Tibial nerve (tissue), 4 donors: ENCODE data around the gene ILRUN. TPM values are rescaled to one million over a fixed set of nuclear protein-coding genes. Genes with fewer than 3 reads are reported as not detected.
"Not testable (repeated sequence)": the region's sequence is repeated elsewhere in the genome, so short reads cannot be mapped to it uniquely, and the experiment has no call there.

Source experiments
- DNase-seq, 2 donors: peaks; one replicate each; pipeline ENCODE4 v3.0.0-alpha.2; 2019; ENCODE audit warnings: low spot score in 2 of 2
- H3K27ac ChIP-seq, 4 donors: fragments of 200-600 bp; sonication (generic) in 3 of 4; one replicate each; pipeline ENCODE4 v1.5.1; 2017 to 2019; ENCODE audit warnings: mild to moderate bottlenecking in 1 of 4
- H3K27me3 ChIP-seq, 2 donors: fragments of 200-600 bp; sonication (generic) in 1 of 2; one replicate each; pipeline versions ENCODE4 v1.5.1 to v1.6.0; 2017 to 2019
- H3K36me3 ChIP-seq, 3 donors: fragments of 200-600 bp; sonication (generic); one replicate each; pipeline ENCODE4 v1.5.1; 2018 to 2019
- H3K4me1 ChIP-seq, 4 donors: fragments of 200-600 bp; sonication (generic) in 3 of 4; one replicate each; pipeline ENCODE4 v1.5.1; 2017 to 2019
- H3K4me3 ChIP-seq, 4 donors: fragments of 200-600 bp; sonication (generic) in 3 of 4; one replicate each; pipeline ENCODE4 v1.5.1; 2017 to 2019; ENCODE audit warnings: mild to moderate bottlenecking in 1 of 4, moderate library complexity in 1 of 4
- H3K9me3 ChIP-seq, 4 donors: fragments of 200-600 bp; sonication (generic) in 3 of 4; one replicate each; pipeline ENCODE4 v1.5.1; 2017 to 2019
- EP300 ChIP-seq, 2 donors: sonication (generic); formaldehyde crosslinking; IDR thresholded peaks; one replicate each; pipeline ENCODE4 v1.6.1; 2017; ENCODE audit warnings: antibody characterized with exemption in 2 of 2, mild to moderate bottlenecking in 1 of 2
- POLR2A ChIP-seq, 2 donors: fragments of 450-650 bp; IDR thresholded peaks; one replicate each; pipeline ENCODE4 v1.6.1; 2017; ENCODE audit warnings: antibody characterized with exemption in 2 of 2, mild to moderate bottlenecking in 2 of 2, moderate library complexity in 2 of 2
- WGBS, 2 donors: methylation state at CpG; one replicate each; pipeline ENCODE4 v1.1.5; 2018; 5-methylcytosine and 5-hydroxymethylcytosine counted together
- total RNA-seq, 4 donors: library from RNA; depleted of rRNA; stranded (reverse); fragments of >200 nt; gene quantifications; one replicate each; pipeline ENCODE4 v1.1.0, GENCODE V29; 2016
- TF ChIP-seq, protein P1 (sequence below), 5 experiments: fragments of 200-600 bp in 3 of 5; fragments of 450-650 bp in 2 of 5; sonication (generic) in 3 of 5; IDR thresholded peaks; one replicate each; pipeline ENCODE4 v1.5.1; 2016 to 2019; ENCODE audit warnings: antibody characterized with exemption in 5 of 5, mild to moderate bottlenecking in 3 of 5, moderate library complexity in 2 of 5

ILRUN gene
- total RNA-seq, 4 donors from 2014 or later, result 57.6 to 78.9 (median 65.7) TPM

DNA sequence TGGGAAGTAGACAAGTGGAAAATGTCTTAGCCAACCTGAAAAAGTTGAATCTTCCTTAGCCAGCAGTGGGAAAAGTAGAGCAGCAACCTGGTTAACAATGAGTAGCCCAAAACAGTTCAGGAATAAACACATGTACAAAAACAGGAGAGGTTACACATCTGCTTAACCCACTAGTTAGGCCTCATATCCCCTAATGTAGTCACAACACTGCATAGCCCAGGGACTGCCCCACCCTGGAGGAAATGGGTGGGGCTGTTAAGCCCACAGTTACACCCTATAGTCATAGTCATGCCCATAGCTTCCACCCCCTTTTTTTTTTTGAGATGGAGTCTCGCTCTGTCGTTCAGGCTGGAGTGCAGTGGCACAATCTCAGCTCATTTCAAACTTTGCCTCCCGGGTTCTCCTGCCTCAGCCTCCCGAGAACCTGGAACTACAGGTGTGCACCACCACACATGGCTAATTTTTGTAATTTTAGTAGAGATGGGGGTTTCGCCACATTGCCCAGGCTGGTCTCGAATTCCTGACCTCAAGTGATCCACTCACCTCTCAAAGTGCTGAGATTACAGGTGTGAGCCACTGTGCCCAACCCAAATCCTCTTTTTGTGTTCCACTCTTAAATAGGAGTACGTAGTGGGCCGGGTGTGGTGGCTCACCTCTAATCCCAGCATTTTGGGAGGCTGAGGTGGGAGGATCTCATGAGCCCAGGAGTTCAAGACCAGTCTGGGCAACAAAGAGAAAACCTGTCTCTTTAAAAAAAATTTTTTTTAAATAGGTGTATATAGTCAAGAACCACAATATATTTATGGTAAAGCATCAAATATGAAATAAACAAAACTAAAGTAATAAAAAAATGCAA, 24.5 kb downstream of the ILRUN start:
- TF ChIP-seq POLR2A (IDR thresholded peaks at IDR 0.05) (no peak), EP300 (IDR thresholded peaks at IDR 0.05) (peak in 1 of 2 donors; percentile 18)
- TF ChIP-seq, protein P1, sequence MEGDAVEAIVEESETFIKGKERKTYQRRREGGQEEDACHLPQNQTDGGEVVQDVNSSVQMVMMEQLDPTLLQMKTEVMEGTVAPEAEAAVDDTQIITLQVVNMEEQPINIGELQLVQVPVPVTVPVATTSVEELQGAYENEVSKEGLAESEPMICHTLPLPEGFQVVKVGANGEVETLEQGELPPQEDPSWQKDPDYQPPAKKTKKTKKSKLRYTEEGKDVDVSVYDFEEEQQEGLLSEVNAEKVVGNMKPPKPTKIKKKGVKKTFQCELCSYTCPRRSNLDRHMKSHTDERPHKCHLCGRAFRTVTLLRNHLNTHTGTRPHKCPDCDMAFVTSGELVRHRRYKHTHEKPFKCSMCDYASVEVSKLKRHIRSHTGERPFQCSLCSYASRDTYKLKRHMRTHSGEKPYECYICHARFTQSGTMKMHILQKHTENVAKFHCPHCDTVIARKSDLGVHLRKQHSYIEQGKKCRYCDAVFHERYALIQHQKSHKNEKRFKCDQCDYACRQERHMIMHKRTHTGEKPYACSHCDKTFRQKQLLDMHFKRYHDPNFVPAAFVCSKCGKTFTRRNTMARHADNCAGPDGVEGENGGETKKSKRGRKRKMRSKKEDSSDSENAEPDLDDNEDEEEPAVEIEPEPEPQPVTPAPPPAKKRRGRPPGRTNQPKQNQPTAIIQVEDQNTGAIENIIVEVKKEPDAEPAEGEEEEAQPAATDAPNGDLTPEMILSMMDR (IDR thresholded peaks at IDR 0.05), result no peak
- WGBS, 2 donors, result 93% methylated on average over 8 of the region's 8 CpGs
- H3K9me3 ChIP-seq, result no peaks in the 10 kb centered on the region
- peaks cover 0 to 44% (median 16%) of the 10 kb centered on the region in 4 donors for H3K4me1 ChIP-seq
- H3K4me3 ChIP-seq, result no peak overlapping the region
- H3K36me3 ChIP-seq, result peaks cover 0 to 5% (median 0%) of the 10 kb centered on the region in 3 donors
- DNase-seq, result no peak
- peak overlapping the region in 3 of 4 donors; percentile 14 to 66 (median 23) for H3K27ac ChIP-seq
- H3K27me3 ChIP-seq, result no peaks in the 10 kb centered on the region

DNA sequence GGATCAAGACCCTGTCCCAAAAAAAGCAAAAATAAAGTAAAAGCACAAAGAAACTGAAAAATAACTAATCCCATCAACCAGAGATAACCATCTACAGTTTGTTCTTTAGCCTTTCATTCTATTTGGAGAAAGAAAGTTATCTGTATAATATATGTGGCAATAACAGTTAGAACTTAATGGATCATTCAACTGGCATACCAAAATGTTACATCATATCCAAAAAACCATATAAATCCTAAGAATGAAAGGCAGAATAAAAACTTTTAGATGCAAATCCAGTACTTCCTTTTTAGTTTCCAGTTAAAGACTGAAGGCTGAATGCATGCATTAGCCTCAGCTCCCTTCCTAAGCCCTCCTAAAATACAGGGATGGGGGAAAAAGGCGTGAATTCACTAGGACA, 25.2 kb downstream of the ILRUN start:
- peaks cover 0 to 4% (median 0%) of the 10 kb centered on the region in 3 donors for H3K36me3 ChIP-seq
- no peaks in the 10 kb centered on the region for H3K9me3 ChIP-seq
- no peak overlapping the region for H3K4me3 ChIP-seq
- TF ChIP-seq, protein P1 (IDR thresholded peaks at IDR 0.05), result no peak
- TF ChIP-seq EP300 (IDR thresholded peaks at IDR 0.05) (no peak), POLR2A (IDR thresholded peaks at IDR 0.05) (no peak)
- no peak for DNase-seq
- no peaks in the 10 kb centered on the region for H3K27me3 ChIP-seq
- peak overlapping the region in 3 of 4 donors; percentile 1 to 66 (median 23) for H3K27ac ChIP-seq
- H3K4me1 ChIP-seq, result peaks cover 0 to 44% (median 16%) of the 10 kb centered on the region in 4 donors
- 69 to 82% methylated on average over 1 of the region's 1 CpG for WGBS, 2 donors

DNA sequence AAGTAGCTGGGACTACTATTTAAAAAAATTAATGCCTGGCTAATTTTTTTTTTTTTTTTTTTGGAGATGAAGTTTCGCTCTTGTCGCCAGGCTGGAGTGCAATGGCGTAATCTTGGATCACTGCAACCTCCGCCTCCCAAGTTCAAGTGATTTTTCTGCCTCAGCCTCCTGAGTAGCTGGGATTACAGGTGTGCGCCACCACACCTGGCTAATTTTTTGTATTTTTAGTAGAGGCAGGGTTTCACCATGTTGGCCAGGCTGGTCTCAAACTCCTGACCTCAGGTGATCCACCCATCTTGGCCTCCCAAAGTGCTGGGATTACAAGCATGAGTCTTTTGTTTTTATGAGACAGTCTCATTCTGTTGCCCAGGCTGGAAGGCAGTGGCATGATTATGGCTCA, 27.8 kb downstream of the ILRUN start:
- DNase-seq, H3K36me3 ChIP-seq, H3K27ac ChIP-seq, H3K27me3 ChIP-seq, H3K4me3 ChIP-seq, H3K9me3 ChIP-seq: not testable (repeated sequence)
- peaks cover 0 to 46% (median 21%) of the 10 kb centered on the region in 4 donors for H3K4me1 ChIP-seq
- WGBS, 2 donors, result 96 to 98% methylated on average over 5 of the region's 5 CpGs

DNA sequence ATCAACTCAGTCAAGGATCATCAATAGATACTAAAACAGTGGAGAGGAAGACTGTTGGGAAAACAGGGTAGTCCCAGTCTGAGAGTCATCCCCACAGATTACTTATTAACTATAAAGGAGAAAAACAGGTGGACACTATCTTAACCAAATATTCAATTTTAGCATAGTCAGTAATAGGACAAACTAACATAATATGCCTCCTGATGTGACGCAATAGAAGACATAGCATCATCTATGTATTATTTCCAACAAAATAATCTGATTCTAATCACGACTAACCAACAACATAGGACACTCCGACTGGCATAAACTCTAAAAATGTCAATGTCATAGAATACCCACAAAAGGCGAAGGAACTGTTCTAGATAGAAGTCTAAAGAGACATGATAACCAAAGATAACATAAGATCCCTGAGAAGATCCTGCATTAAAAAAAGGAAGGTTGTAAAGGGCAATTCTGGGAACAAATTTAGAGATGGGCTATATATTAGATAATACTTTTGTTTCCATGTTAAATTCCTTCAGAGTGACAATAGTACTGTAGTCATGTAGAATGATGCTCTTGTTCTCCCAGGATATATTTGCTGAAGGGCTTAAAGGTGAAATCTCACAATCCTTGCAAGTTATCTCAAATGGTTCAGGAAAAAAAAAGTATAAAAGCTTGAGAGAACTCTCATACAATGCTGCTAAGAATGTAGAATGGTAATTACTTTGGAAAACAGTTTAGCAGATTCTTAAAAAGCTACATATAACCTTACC, 28.9 kb downstream of the ILRUN start:
- Histone ChIP-seq H3K9me3 (no peaks in the 10 kb centered on the region), H3K4me1 (peaks cover 0 to 39% (median 21%) of the 10 kb centered on the region in 4 donors), H3K4me3 (no peak overlapping the region), H3K27ac (no peak overlapping the region), H3K27me3 (no peaks in the 10 kb centered on the region), H3K36me3 (no peaks in the 10 kb centered on the region)
- DNase-seq, result no peak
- TF ChIP-seq POLR2A (IDR thresholded peaks at IDR 0.05) (no peak), EP300 (IDR thresholded peaks at IDR 0.05) (no peak)
- TF ChIP-seq, protein P1 (IDR thresholded peaks at IDR 0.05), result no peak
- 83 to 93% methylated on average over 4 of the region's 4 CpGs for WGBS, 2 donors

DNA sequence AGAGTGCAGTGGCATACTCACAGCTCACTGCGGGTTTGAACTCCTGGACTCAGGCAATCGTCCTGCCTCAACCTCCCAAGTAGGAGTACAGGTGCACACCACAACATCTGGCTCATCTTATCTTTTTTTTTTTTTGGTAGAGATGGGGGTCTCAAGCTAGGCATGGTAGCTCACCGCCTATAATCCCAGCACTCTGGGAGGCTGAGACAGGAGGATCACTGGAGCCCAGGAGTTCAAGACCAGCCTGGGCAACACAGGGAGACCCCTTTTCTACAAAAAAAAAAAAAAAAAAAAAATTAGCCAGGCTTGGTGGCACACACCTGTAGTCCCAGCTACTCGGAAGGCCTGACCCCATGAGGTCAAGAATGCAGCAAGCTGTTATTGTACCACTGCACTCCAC, 31.5 kb downstream of the ILRUN start:
- H3K36me3 ChIP-seq, result no peaks in the 10 kb centered on the region
- 87 to 89% methylated on average over 4 of the region's 4 CpGs for WGBS, 2 donors
- H3K27ac ChIP-seq, result peak overlapping the region in 2 of 4 donors; percentile 41 to 84
- TF ChIP-seq, protein P1 (IDR thresholded peaks at IDR 0.05), result no peak
- TF ChIP-seq POLR2A (IDR thresholded peaks at IDR 0.05) (no peak), EP300 (IDR thresholded peaks at IDR 0.05) (no peak)
- H3K4me1 ChIP-seq, result peaks cover 0 to 21% (median 10%) of the 10 kb centered on the region in 4 donors
- no peak for DNase-seq
- H3K27me3 ChIP-seq, result no peaks in the 10 kb centered on the region
- no peak overlapping the region for H3K4me3 ChIP-seq
- H3K9me3 ChIP-seq, result no peaks in the 10 kb centered on the region
